ENCODE data around the gene MGST1. TPM values are rescaled to one million over a fixed set of nuclear protein-coding genes. Genes with fewer than 3 reads are reported as not detected.

The MGST1 gene
- 1 to 10 TPM in 1 of 3 donors, under 1 TPM in 2; 0.40 to 4.3 (median 0.63) TPM for total RNA-seq
- 0.45 TPM for total RNA-seq (2013)

DNA sequence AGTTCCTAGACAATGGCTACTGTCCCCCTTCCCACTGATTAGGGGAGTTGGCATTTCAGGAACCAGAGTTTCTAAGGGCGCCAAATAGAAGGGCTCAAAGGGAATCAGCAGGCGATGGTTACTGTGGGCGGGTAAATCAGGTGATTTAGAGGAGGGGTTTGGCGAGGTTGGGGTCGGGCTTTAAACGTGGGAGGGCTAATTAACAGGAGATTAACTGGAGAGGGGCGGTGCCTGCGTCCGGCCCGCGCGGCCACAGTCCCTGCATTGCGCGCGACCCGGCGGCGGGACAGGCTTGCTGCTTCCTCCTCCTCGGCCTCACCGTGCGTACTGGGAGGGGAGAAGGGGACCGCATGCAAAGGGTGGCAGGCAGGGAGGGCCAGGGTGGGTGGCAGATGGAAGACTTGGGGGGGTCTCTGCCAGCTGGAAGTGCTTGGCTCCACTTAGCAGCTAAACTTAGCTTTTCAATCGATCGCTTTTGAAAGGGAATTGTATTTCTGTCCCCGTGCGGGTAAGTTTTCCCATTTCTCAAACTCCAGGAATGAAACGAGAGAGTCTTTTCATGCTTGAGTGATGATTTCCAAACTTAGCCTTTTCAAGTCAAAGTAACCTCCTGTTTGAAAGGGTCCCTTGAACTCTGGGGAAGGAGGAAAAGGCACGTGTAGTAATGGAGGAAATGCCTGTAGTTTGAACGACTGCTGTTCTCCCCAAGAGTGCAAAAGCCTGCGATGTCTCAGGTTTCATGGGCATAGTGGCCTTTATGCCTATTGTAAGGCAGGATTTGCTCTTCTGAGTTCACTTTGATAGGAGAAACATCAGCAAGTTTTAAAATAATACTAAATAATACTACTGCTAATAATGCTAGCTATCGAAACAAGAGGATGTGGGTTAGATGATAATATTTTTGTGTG is at the start of gene MGST1:
Gene MGST1 (plus strand): TSS at position 255 of the 908 bp plus-strand sequence. CDS start 6,608 bp downstream, outside the sequence.
- ATAC-seq (peak in 1 of 3 donors; percentile 54), DNase-seq (no peak)
- Histone ChIP-seq H3K4me1 (ENCODE audit: control insufficient read depth, insufficient read depth, low read length) (no peaks in the 10 kb centered on the region), H3K4me3 (ENCODE audit: low read length) (no peak within 1 kb of the TSS), H3K27me3 (ENCODE audit: control insufficient read depth, insufficient read depth, low read length) (no peaks in the 10 kb centered on the region), H3K36me3 (ENCODE audit: control insufficient read depth, insufficient read depth, low read length) (no peaks in the 10 kb centered on the region), H3K9me3 (ENCODE audit: control insufficient read depth, insufficient read depth, low read length) (no peaks in the 10 kb centered on the region), H3K27ac (ENCODE audit: low read length) (no peak within 1 kb of the TSS)
- WGBS (ENCODE audit: insufficient coverage), result 6% methylated on average over 30 of the region's 31 CpGs
- H3K36me3 Mint-ChIP-seq, result no peaks in the 10 kb centered on the region
- H3K4me3 Mint-ChIP-seq, result no peak within 1 kb of the TSS
- no peak for TF ChIP-seq CTCF (IDR thresholded peaks at IDR 0.05)
- H3K4me1 Mint-ChIP-seq, result no peaks in the 10 kb centered on the region
- H3K9me3 Mint-ChIP-seq, result peaks cover 2 to 8% of the 10 kb centered on the region in 2 donors
- peaks cover 0 to 2% of the 10 kb centered on the region in 2 donors for H3K27me3 Mint-ChIP-seq (ENCODE audit: low read depth in 2 of 2)
- H3K27ac Mint-ChIP-seq, result no peak within 1 kb of the TSS
- intact Hi-C loops (cut with micrococcal nuclease), result no loop called here

DNA sequence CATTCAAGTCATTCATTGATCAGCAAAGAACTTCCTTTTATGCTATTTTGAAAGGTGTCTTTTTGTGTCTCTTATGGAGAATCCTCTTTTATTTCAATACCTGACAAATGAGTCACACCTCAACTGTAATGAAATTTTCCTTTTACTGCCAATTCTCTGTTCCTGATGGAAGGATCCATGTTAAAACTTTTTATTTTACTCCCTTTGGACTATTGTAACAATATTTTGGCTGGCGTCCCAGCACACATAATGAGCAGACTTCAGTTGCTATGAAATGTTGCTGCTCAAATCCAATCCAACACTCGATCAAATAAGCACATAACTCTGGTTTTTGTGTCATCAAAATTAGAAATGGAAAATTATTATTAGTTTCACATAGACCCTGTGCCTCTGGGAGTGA is 48.0 kb upstream of the MGST1 start:
- no peaks in the 10 kb centered on the region for H3K27me3 Mint-ChIP-seq (ENCODE audit: low read depth in 2 of 2)

DNA sequence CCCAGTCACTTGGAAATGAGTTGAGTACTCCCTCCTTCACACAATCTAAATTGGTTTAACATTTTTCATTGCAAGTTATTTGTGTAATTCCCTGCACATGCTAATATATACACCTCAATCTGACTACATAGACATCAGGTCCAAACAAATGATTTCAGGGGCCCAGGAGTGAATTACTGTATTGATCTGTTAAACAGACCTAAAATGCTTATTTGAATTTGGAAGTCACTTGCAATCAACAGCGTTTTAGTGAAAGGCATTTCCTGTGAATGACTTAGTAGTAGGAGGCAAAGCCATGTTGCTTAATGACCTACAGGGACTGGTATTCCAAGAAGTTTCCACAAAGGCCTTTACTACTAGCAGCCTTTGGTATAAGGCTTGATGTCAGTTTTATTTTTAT is 47.3 kb upstream of the MGST1 start:
- Mint-ChIP-seq H3K4me1 (no peaks in the 10 kb centered on the region), H3K27me3 (ENCODE audit: low read depth in 2 of 2) (no peaks in the 10 kb centered on the region), H3K9me3 (peaks cover 9 to 18% of the 10 kb centered on the region in 2 donors), H3K27ac (no peak overlapping the region), H3K4me3 (no peak overlapping the region), H3K36me3 (no peaks in the 10 kb centered on the region)
- WGBS (ENCODE audit: insufficient coverage), result 47% methylated on average over 1 of the region's 1 CpG
- DNase-seq (no peak), ATAC-seq (no peak)
- Histone ChIP-seq H3K27me3 (ENCODE audit: control insufficient read depth, insufficient read depth, low read length) (no peaks in the 10 kb centered on the region), H3K4me3 (ENCODE audit: low read length) (no peak overlapping the region), H3K36me3 (ENCODE audit: control insufficient read depth, insufficient read depth, low read length) (no peaks in the 10 kb centered on the region), H3K9me3 (ENCODE audit: control insufficient read depth, insufficient read depth, low read length) (no peaks in the 10 kb centered on the region), H3K4me1 (ENCODE audit: control insufficient read depth, insufficient read depth, low read length) (no peaks in the 10 kb centered on the region), H3K27ac (ENCODE audit: low read length) (no peak overlapping the region)
- TF ChIP-seq CTCF (IDR thresholded peaks at IDR 0.05), result no peak
- intact Hi-C loops (cut with micrococcal nuclease), result no loop called here

More for the DNA sequence above, 48.0 kb upstream of the MGST1 start:
- no peak for TF ChIP-seq CTCF (IDR thresholded peaks at IDR 0.05)
- no peaks in the 10 kb centered on the region for H3K4me1 ChIP-seq (ENCODE audit: control insufficient read depth, insufficient read depth, low read length)
- H3K27ac Mint-ChIP-seq, result no peak overlapping the region
- H3K9me3 Mint-ChIP-seq, result peaks cover 9 to 17% of the 10 kb centered on the region in 2 donors
- no peaks in the 10 kb centered on the region for H3K36me3 ChIP-seq (ENCODE audit: control insufficient read depth, insufficient read depth, low read length)
- intact Hi-C loops (cut with micrococcal nuclease), result no loop called here
- no peak overlapping the region for H3K4me3 Mint-ChIP-seq
- 83% methylated on average over 2 of the region's 2 CpGs for WGBS (ENCODE audit: insufficient coverage)
- H3K27ac ChIP-seq (ENCODE audit: low read length), result no peak overlapping the region
- H3K4me3 ChIP-seq (ENCODE audit: low read length), result no peak overlapping the region
- H3K4me1 Mint-ChIP-seq, result no peaks in the 10 kb centered on the region
- no peaks in the 10 kb centered on the region for H3K36me3 Mint-ChIP-seq
- DNase-seq, result no peak
- no peaks in the 10 kb centered on the region for H3K9me3 ChIP-seq (ENCODE audit: control insufficient read depth, insufficient read depth, low read length)
- no peak for ATAC-seq
- no peaks in the 10 kb centered on the region for H3K27me3 ChIP-seq (ENCODE audit: control insufficient read depth, insufficient read depth, low read length)

Data from natural killer cell (primary cell).